HG03520 (cell line): ENCODE results near the gene LIN28A.
"Not testable (repeated sequence)": the region's sequence is repeated elsewhere in the genome, so short reads cannot be mapped to it uniquely, and the experiment has no call there.

Experiments used
- ATAC-seq: cut with Tn5 transposase; IDR thresholded peaks from one replicate; pipeline ENCODE4 v1.9.1; 2021; ENCODE audit warnings: mild to moderate bottlenecking, moderate library complexity; ENCODE audit not compliant: unreplicated experiment

The LIN28A gene

DNA sequence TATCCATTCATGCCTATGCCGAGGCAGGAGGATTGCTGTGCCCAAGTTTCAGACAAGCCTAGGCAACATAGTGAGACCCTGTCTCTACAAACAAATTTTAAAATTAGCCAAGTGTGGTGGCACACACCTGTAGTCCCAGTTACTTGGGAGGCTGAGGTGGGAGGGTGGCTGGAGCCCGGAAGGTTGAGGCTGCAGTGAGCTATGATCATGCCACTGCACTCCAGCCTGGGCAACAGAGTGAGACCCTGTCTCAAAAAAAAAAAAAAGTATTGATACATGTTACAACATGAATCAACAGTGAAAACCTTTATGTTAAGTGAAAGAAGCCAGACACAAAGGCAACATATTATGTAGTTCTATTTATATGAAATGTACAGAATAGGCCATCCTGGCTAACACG lies 25.6 kb upstream of the LIN28A start:
- ATAC-seq = not testable (repeated sequence)

DNA sequence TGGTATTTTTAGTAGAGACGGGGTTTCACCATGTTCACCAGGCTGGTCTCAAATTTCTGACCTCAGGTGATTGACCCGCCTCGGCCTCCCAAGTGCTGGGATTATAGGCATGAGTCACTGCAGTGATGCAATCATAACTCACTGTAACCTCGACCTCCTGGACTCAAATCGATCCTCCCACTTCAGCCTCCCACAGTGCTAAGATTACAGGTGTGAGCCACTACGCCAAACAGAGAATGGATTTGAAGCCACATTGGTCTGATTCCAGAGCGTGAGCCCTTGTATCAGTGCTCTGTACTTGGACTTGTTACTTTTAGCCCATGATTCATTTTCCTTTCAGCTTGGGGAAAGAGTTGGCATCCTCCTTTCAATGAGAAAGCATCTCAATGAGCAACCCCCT lies 23.2 kb upstream of the LIN28A start:
- ATAC-seq = no peak

DNA sequence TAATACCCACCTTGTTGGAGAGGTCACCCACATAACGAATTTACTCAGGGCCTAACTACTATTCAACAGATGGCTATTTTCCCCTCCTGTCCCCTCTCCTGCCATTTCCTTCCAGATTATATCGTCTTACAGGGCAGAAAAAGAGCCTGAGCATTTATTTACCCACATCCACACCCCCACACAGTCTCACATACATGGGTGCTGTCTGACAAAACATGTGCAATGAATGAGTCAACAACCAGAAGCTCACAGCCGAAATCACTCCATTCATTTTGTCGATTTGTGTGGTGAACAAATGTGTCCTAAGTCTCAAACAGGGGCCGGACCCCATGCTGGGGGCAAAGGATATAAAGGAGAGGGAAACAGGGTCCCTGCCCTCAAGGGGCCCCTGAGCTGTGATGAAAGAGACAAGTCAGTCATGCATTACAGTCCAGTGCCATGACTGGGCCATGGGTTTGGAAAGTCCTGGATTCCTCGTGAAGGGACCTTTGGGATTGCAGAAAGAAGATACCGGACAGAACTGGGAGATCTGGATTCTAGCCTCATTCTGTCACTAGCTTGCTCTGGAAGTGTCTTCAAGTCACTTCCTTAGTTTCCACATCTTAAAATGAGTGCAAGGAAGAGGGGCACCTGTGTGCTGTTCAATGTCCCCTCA lies 21.7 kb upstream of the LIN28A start:
- no peak for ATAC-seq

DNA sequence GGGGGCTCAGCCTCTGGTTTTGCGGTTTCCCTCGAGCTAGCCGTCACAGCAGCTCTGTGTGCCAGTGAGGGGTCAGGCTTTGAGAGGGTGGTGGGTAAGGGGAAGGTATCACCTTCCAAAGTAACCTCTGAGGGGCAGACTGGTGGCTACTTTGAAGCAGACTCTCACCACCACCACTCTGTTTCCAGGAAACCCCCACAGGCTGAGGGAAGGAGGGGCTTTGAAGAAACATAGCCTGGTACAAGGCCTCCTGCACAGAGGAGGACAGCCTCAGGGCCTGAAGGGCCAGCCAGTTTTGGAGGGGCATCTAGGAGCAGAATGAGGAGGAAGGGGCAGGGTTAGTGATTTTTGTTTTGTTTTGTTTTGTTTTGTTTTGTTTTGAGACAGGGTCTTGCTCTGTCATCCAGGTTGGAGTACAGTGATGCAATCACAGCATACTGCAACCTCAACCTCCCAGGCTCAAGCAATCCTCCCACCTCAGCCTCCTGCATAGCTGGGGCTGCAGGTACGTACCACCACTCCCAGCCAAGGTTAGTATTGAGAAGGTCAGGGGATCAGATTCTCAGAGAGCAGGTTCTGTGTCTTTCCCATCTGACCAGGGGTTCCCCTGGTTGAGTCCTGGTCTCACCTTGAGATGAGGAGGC lies 20.9 kb upstream of the LIN28A start:
- no peak for ATAC-seq

DNA sequence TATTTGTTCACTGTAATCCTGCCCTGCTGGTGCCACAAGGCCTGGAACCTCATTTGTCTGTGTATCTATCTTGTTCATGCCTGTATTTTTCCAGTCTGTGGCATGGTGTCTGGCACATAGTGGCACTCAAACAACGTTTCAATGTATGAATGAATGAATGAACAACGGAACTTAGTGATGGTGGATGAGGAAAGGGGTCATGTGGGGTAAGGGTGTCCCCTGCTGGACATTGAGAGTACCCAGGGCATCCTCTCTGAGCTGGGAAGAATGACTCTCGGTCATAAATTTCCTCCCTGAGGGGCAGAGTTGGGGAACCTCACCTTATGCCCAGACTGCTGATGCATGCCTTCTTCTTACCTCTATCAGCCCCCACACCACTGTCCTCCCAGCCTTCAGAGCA lies 19.2 kb upstream of the LIN28A start:
- ATAC-seq = no peak

DNA sequence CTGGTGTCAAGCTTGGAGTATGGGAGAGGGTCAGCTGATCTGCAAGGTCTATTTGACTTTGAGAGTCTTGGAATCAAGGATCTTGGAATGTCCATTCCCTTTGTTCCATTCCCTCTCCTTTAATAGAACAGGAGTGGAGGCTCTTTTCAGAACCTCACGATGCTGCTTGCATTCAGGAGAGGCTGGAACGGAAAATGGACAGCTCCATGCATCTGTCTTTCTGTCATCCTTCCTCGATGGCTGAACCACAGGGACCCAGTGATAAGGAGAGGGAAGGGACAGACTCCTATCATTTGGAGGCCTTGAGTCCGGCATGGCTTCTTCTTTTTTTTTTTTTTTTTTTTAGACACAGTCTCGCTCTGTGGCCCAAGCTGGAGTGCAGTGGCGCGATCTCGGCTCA lies 14.9 kb upstream of the LIN28A start:
- ATAC-seq = no peak

DNA sequence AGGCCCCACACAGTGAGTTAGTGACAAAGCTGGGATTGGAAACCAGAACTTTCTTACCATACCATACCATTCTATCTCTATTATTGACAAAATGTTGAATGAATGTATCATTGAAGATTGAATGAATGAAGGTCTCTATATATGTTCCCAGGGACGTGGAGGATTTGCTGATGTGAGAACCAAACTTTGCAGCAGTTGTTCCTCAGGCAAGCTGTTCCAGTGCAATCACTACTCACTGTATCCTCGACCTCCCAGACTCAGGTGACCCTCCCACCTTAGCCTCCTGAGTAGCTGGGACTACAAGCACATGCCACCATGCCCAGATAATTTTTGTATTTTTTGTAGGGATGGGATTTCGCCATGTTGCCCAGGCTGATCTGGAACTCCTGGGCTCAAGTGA lies 11.6 kb upstream of the LIN28A start:
- ATAC-seq = no peak

DNA sequence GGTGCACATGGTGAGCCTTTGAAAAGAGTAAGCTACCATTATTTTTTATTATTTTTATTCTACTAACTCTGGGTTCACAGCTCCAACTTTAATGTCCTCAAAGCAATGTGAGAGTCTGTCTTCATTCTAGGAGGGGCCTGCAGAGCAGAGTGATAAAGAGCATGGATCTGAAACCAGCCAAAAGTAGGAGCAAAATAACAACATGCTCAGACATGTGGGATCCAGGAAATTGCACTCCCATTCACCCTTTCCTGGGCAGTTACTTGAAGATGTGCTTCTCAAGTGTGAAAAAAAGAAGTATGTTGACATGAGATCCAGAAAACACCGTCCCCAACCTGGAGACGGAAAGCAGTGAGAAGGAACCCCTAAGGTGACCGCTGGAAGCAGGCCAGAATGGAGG lies 8.7 kb upstream of the LIN28A start:
- no peak for ATAC-seq

DNA sequence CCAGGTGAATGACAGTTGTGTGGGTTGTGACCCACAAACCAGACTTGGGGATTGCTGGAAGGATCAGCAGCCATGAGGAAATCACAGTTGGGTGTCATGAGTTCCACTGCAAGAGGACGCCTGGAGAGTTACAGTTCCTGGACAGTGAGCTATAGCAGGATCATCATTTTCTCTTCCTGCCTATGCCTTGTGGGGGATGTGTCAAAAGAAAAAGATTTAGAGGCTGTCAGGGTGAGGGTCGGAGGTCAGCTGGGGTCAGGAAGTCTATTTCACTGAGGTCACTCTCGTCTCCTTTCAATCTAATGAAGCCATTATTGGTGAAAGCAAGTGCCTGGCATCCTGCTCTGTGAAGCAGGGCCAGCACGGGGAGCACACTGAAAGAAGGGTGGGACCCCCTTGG lies 7.0 kb upstream of the LIN28A start:
- no peak for ATAC-seq

DNA sequence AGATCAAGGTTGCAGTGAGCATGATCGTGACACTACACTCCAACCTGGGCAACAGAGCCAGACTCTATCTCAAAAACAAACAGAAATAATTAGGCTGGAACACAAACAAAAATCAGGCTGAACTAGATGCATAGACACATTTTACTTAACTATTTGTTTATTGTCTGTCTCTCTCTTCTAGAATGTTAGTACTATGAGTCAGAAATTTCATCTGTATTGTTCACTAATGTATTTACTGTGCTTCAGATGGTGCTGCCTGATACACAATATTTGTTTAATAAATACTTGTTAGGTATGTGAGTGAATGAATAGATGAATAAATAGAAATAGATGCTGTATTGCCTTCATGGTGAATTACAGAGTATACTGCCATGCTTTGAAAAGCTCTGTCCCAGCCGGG lies 6.0 kb upstream of the LIN28A start:
- no peak for ATAC-seq

DNA sequence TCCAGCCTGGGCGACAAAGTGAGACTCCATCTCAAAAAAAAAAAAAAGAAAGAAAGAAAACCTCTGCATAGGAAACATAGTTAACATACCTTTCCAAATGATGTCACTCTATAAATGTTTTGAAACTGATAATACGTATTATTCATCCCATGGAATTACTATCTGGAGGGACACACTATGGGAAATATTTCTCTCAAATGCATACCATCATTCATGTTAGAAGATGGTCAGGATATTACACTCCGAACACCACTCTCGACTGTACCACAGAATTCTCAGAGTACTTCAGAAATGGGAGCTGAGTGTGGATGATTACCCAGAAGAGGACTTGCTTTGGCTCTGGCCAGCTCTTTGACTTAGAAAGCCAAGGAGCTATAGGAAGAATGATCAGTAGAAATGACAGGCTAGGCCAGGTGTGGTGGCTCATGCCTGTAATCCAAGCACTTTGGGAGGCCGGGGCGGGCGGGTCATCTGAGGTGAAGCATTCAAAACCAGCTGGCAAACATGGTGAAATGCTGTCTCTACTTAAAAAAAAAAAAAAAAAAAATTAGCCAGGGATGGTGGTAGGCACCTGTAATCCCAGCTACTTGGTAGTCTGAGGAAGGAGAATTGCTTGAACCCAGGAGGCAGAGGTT lies 5.2 kb upstream of the LIN28A start:
- ATAC-seq = no peak

DNA sequence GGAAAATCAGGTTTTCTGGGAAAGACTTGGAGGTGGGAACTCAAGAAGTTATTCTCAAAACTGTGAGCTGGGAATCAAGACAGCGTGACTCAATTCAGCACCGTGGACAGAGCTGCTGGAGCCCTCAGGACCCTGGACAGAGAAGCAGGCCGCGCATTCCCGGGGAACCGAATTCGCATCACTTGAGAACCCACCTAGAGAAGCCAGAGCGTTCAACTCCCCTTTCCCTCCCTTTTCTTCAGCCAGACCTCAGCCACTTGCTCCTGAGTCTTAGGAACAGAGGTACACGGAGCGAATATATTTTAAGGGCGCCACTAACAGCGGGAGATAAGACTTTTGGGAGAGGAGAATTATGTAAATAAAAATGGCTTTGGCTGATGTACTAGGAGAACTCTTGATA lies 2.0 kb upstream of the LIN28A start:
- no peak for ATAC-seq

DNA sequence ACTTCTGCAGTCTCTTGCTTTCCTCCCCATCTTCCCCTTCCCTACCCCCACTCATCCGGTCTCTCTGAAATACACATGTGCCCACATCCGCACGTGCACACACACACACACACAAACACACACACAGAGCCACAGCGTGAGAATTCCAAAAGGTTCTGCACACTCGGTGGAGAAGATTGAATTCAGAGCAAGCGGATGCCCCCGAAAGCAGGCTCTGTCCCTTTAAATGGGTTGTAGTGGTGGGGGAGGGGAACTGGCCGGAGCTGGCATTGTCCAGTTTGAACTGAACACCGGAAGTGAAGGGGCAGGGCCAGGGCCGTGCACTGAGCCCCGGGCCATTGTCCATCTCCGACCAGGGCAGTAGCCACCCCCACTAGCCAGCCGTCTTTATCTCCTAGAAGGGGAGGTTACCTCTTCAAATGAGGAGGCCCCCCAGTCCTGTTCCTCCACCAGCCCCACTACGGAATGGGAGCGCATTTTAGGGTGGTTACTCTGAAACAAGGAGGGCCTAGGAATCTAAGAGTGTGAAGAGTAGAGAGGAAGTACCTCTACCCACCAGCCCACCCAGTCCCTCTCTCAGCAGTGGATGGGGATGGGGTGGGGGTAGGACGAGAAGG lies 1.3 kb upstream of the LIN28A start:
- ATAC-seq = no peak

DNA sequence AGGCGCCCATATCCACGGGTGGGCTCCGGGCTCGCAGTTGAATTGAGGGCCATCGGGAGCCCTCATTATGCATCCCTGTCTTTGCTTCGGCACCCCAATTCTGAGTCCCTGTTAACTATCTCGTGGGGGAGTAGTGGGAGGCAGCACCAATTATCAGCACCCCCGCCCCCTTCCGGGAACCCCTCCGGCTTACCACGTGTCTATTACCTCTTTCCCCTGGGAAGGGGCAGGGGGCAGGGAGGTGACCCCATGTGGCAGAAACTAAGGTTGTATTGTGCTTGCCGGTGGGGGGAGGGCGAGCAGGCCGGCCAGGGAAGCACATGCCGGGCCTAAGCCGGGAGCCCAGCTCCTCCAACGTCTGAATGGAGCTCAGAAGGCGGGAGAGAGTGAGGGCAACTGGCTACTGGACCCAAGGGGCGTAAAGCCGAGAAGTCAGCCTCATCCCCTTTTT lies 1.0 kb downstream of the LIN28A start:
- ATAC-seq = no peak

DNA sequence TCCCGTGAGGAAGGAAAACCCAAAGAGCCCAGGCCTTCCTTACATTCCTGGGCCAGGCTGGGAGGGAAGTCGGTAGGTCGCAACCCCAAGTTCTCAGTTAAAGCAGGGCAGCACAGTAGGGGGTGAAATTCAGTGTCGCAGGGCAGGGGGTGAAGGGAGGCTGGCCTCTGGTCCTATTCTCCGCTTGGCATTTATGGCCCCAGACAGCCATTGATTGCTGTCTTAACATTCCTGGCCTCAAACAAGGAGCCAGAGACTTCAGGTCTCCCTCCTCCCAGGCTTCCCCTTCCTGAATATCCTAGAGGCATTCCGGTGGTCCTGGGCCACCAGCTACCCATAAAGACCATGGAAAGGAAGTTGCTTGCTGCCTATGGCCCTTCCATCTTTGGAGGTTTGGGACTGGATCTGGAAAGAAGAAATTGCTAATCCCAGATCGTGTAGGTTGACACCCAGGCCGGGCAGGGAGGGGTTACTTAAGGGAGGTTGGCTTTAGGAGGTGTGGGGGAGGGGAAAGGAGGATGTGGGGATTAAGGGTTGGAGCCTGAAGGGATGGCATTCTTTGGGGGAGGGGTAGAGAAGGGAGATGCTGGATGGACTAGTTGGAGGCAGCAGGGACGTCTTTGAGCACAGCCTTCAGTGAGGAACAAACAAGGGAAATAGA lies 1.7 kb downstream of the LIN28A start:
- ATAC-seq = no peak

DNA sequence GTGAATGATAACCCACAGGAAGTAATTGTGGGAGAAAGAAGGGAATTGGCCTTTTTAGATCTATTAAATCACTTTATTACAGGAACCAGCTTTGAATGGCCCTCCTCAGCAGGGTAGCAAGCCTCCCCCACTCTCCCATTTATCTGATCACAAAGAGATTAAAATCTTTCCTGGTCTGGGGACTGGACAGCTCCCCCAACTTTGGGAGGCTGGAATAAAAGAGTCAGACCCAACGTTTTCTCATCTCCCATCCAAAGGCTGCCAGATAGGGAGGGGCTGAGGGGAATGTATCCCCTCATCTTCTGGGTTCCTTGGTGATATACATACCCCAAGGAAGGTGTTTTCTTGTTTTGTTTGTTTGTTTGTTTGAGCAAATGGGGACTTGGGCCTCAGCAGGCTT lies 2.4 kb downstream of the LIN28A start:
- no peak for ATAC-seq

DNA sequence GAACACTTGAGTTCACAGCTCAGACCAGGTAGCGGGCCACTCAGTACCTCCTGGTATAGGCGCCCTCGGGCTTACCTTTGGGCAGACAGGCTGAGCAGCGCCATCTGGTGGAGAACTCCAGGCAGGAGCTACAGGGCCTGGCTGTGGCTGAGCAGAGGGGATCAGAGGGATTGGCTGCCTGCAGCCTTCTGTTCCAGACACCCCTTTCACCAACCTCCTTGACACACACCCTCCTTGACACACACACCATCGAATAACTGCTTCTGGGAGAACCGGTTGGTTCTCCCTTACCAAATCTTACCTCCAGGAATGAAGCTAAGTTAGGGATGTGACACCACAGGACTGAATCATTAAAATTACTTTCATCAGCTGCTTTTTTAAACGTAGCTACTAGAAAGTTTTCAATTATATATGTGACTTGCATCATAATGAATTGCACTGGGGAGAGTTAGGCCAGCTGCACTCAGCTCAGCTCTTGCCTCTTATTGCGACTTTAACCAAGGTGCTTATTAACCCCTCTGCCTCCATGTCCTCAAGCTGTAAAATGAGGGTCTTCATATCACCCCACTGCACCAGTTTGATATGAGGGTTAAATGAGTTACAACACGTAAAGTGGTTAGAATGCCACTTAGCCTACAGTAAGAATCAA lies 6.6 kb downstream of the LIN28A start:
- ATAC-seq = no peak

DNA sequence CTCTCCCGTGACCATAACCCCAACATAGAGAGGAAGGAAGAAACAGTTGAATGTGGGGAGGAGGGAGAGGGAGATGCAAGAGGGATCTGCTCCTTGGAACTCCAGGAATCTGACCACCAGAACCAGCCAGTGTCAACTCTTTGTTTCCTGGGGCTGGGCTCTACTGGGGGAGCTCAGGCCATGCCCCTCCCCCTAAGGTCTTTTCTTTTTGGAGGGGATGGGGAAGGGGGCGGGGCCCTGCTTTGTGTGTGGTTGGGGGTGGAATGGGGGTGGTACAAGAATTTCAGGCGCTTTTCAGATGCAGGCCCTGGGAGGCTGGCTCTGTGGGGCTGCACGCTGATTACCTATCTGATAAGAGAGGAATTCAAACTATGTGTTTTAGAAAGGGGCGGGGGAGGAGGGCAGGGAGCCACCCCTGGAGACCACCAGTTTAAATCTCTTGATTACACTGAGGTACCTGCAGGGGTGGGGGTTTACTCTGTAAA lies 8.3 kb downstream of the LIN28A start:
- ATAC-seq = no peak

DNA sequence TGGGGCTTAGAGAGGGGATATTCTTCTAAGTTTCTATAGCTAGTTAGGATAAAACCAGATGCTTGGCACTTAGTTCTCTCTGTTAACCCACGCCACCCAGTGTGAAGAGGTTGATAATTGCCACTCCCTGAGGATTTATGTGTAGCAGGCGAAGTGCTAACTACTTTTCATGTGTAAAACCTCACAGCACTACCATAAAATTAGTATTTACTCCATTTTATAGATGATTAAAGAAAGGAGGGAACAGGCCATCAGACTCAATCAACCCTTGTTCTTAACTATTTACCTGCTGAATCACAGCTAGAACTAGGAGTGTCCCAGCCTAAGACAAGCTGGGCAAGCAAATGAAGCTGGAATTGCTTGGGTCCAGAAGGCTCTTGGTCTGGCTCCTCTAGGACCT lies 8.9 kb downstream of the LIN28A start:
- ATAC-seq = no peak

DNA sequence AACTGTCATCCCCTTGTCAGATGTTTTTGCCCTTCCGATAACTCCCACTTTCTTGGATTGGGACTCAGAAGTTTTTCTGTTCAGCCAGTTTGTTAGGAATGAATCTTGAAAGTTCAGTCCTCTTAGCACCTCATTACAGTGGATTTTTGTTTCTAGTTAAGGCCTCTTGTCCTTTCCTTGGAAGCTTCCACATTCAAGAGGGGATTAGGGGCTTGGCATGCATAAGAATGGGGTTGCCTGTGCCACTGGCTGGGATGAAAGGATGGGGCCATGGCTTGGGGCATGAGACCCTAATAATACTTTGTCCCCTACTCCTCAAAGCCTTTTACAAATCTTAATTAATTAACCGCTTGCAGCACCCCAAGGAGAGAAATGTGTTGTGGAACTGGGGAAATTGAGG lies 19.1 kb downstream of the LIN28A start:
- ATAC-seq = no peak
